ENCODE results near the gene MANEA. TPM values are rescaled to one million over a fixed set of nuclear protein-coding genes. Genes with fewer than 3 reads are reported as not detected.
"Not testable (repeated sequence)": the region's sequence is repeated elsewhere in the genome, so short reads cannot be mapped to it uniquely, and the experiment has no call there.

The MANEA gene
- total RNA-seq, 1 experiment from 2014 or later, result 9.1 TPM

GRCh38 chr6:95576218-95576997, 927 bp upstream of the MANEA start:
- no peak for DNase-seq
- H3K36me3 ChIP-seq, result no peaks in the 10 kb centered on the region; the same call in 1 of the 2 replicates
- H3K4me3 ChIP-seq, result peak overlapping the region; percentile 80
- H3K9me3 ChIP-seq, result no peaks in the 10 kb centered on the region
- no peaks in the 10 kb centered on the region for H3K27me3 ChIP-seq

DNA sequence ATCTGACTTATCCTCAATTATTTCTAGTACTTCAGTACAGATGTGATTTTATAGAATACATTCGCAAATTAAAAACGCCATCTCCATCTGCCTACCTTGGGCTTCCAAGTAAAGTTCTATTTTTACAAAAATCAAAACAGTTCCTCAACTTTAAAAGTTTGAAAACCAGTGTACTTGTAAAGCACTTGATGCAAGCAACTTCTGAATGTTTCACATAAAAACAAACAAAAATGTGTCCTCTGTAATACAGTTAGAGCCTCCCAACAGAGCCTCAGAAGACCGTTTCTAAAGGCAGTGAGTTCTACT, 384 bp upstream of the MANEA start:
- no peaks in the 10 kb centered on the region for H3K27me3 ChIP-seq
- H3K4me3 ChIP-seq, result peak overlapping the region; percentile 80
- DNase-seq, result no peak
- H3K9me3 ChIP-seq, result no peaks in the 10 kb centered on the region
- no peaks in the 10 kb centered on the region; the same call in 1 of the 2 replicates for H3K36me3 ChIP-seq

DNA sequence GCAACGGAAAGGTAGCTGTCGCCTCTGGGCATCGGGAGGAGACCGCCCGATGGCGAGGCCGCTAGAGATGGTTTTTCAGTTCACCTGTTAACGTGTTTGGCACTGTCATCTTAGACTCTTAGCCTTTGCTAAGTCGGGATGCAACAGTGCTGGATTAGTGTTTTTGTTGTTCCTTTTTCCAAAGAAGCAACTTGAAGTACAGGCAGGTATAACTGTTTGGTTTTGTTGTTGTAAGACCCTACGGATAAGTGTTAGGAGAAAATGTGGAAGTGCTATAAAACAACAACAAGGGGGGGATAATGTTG, 723 bp downstream of the MANEA start:
- Histone ChIP-seq H3K4me3 (peak overlapping the region; percentile 80), H3K27me3 (no peaks in the 10 kb centered on the region), H3K9me3 (no peaks in the 10 kb centered on the region), H3K36me3 (peaks cover 2% of the 10 kb centered on the region; the same call in 1 of the 2 replicates)
- no peak for DNase-seq

DNA sequence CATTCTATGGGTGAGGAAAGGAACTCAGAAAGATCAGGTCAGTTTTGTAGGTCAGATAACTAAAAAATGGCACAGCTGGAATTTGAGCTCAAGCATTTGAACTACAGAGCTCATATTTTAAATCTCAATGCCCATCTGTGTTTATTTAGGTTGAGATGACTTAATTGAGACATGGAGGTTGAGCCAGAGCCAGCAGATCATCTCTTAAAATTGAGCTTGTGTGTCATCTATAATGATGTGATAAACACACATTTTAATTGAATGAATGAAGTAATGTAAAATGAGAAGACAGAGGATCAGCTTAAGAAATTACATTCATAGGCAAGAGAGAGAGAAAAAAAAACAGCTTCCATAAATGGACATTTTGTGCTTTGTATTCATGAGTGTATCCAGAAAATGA, 3.7 kb downstream of the MANEA start:
- peak; percentile 17 for DNase-seq
- H3K27me3 ChIP-seq, result no peaks in the 10 kb centered on the region
- H3K9me3 ChIP-seq, result peaks cover 3% of the 10 kb centered on the region; the same call in 1 of the 2 replicates
- H3K4me3 ChIP-seq, result no peak overlapping the region
- peaks cover 2% of the 10 kb centered on the region; the same call in 1 of the 2 replicates for H3K36me3 ChIP-seq

DNA sequence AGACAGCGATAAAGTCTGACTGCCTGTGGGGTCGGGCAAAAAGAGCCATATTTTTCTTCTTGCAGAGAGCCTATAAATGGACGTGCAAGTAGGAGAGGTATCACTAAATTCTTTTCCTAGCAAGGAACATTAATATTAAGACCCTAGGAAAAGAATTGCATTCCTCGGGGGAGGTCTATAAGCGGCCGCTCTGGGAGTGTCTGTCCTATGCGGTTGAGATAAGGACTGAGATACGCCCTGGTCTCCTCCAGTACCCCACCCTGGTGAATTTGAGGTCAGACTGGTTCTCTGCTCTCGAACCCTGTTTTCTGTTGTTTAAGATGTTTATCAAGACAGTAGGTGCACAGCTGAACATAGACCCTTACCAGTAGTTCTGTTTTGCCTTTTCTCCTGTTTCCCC, 6.9 kb downstream of the MANEA start:
- H3K27me3 ChIP-seq, H3K9me3 ChIP-seq, DNase-seq, H3K36me3 ChIP-seq, H3K4me3 ChIP-seq: not testable (repeated sequence)

DNA sequence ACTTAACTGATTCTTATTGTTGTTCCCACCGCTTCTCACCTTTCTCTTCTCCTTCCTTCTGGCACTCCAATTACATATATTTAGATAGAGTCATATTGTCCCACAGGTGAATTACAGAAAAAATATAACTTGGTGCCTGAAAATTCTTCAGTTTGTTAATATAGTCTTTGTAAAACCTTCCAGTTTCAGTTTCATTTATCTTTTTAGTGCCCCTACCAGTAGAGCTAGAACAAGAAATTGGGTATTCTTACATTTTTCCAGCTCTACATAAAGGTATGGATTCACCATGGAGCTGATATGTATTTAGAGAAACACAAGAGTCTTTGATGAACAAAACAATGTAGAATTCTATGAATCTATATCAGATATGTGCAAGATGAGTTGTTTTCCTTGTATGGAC, 10.7 kb downstream of the MANEA start:
- no peak for DNase-seq
- H3K36me3 ChIP-seq, result peaks cover 4% of the 10 kb centered on the region; the same call in 1 of the 2 replicates
- no peaks in the 10 kb centered on the region for H3K27me3 ChIP-seq
- peaks cover 9% of the 10 kb centered on the region for H3K9me3 ChIP-seq
- H3K4me3 ChIP-seq, result no peak overlapping the region

DNA sequence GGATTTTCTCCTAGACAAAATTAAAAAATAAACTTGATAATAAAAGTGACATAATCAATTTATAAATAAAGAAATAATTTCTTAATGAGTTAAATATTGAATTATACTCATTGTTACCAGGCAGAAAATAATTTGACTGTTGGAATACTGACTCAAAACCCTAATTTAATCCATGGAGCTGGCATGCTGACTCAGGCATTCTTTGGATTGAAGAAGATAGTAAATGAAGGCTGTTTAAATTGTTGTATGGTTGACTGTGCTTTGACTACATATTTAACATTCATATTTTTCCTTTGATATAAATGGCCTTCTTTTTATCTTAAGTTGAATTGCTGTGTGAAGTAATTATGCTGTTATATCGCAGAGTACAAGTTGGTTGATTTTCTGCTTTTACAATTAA, 11.7 kb downstream of the MANEA start:
- no peak for DNase-seq
- Histone ChIP-seq H3K36me3 (peaks cover 4% of the 10 kb centered on the region; the same call in 1 of the 2 replicates), H3K4me3 (no peak overlapping the region), H3K9me3 (peaks cover 6% of the 10 kb centered on the region), H3K27me3 (no peaks in the 10 kb centered on the region)

GRCh38 chr6:95589826-95590570, 12.7 kb downstream of the MANEA start:
- H3K36me3 ChIP-seq, result peaks cover 4% of the 10 kb centered on the region; the same call in 1 of the 2 replicates
- H3K9me3 ChIP-seq, result peaks cover 6% of the 10 kb centered on the region; the same call in 1 of the 2 replicates
- H3K27me3 ChIP-seq, result no peaks in the 10 kb centered on the region
- DNase-seq, result no peak
- H3K4me3 ChIP-seq, result no peak overlapping the region

DNA sequence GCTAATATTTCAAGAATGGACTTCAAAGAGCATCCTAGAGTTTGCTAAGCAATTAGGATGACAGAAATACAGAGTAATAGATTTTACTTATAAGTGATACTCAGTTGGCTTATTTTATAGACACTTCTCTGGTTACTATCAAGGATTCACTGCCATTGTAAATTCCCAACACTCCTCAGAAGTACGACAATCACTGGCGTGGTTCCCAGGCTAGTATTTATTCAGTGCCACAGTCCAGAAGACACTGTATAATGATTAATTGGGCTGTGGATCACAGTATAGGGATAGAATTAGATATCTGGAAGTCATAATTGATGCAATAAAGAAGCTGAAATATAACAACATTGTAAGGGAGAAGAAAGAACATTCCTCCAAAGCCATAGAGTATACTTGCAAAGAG, 15.7 kb downstream of the MANEA start:
- DNase-seq, result peak; percentile 28
- Histone ChIP-seq H3K27me3 (no peaks in the 10 kb centered on the region), H3K36me3 (no peaks in the 10 kb centered on the region), H3K4me3 (no peak overlapping the region), H3K9me3 (peaks cover 6% of the 10 kb centered on the region; the same call in 1 of the 2 replicates)

DNA sequence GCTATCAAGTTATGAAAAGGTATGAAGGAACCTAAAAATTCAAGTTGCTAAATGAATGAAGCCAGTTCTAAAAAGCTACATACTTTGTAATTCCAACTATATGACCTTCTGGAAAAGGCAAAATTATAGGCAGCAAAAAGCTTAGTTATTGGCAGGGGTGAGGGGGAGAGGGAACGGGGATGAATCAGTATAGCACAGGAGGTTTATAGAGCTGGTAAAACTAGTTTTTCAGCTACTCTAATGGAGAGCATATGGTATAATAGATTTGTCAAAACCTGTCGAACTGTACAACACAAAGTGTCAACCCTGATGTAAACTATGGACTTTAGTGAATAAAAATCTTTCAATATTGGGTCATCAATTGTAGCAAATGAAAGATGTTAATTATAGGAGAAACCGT, 18.7 kb downstream of the MANEA start:
- Histone ChIP-seq H3K9me3 (peaks cover 6% of the 10 kb centered on the region; the same call in 1 of the 2 replicates), H3K4me3 (no peak overlapping the region), H3K36me3 (no peaks in the 10 kb centered on the region), H3K27me3 (no peaks in the 10 kb centered on the region)
- DNase-seq, result no peak

- Histone ChIP-seq H3K27me3 (no peaks in the 10 kb centered on the region), H3K9me3 (no peaks in the 10 kb centered on the region), H3K4me3 (no peak overlapping the region), H3K36me3 (no peaks in the 10 kb centered on the region)
- DNase-seq, result no peak
Observed at GRCh38 chr6:95599706-95600105, 22.4 kb downstream of the MANEA start.

DNA sequence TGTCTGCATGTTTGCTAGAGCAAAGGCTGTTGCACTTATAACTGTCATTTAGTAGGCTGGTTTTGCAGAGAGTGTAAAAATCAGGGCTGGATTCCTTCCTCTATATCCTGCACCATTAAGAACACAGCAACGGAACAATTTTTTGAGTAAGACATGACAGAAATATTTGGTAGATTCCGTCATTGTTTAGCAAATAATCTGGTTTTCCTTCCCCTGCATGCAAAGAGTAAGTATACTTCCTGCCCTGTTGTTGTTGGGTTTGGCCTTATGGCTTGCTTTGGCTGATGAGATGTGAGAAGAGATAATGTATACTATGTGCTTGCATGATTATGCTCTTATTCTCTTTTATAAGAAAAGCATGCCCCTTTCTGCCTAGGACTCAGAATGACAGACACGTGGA, 23.8 kb downstream of the MANEA start:
- Histone ChIP-seq H3K27me3 (no peaks in the 10 kb centered on the region), H3K36me3 (no peaks in the 10 kb centered on the region), H3K4me3 (no peak overlapping the region), H3K9me3 (no peaks in the 10 kb centered on the region)
- DNase-seq, result no peak

GRCh38 chr6:95614094-95614493, 36.8 kb downstream of the MANEA start:
- H3K4me3 ChIP-seq, result no peak overlapping the region
- no peaks in the 10 kb centered on the region for H3K36me3 ChIP-seq
- DNase-seq, result no peak
- H3K27me3 ChIP-seq, result no peaks in the 10 kb centered on the region
- H3K9me3 ChIP-seq, result no peaks in the 10 kb centered on the region

DNA sequence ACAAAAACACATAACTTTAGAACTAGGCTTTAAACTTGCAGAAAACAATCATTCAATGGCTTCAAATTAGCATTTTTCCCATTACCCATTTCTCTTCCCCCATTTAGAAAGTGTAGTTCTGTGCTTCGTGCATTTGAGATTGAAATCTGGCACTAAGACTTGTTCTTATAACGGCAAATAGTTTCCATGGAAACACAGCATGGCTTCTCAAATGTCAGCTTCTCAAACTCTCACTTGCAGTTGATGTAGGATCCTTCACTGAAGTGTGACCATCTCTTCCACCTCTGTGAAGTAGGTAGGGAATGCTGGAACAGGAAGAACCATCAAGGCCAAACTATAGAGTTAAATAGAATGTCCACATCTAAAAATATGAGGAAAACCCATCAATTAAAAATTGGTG, 52.2 kb downstream of the MANEA start:
- Histone ChIP-seq H3K4me3 (no peak overlapping the region), H3K9me3 (no peaks in the 10 kb centered on the region), H3K27me3 (no peaks in the 10 kb centered on the region), H3K36me3 (no peaks in the 10 kb centered on the region)
- no peak for DNase-seq

GRCh38 chr6:95636552-95637431, 59.5 kb downstream of the MANEA start:
- Histone ChIP-seq H3K36me3 (no peaks in the 10 kb centered on the region), H3K4me3 (no peak overlapping the region), H3K9me3 (no peaks in the 10 kb centered on the region), H3K27me3 (no peaks in the 10 kb centered on the region)
- no peak for DNase-seq

DNA sequence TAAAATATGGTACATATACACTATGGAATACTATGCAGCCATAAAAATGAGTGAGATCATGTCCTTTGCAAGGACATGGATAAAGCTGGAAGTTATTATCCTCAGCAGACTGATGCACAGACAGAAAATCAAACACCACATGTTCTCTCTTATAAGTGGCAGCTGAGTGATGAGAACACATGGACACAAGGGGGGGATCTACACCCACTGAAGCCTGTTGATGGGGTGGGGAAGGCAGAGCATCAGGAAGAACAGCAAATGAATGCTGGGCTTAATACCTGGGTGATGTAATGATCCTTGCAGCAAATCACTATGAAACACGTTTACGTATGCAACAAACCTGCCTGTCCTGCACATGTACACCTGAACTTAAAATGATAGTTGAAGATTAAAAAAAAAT, 71.3 kb downstream of the MANEA start:
- no peaks in the 10 kb centered on the region for H3K27me3 ChIP-seq
- H3K4me3 ChIP-seq, result no peak overlapping the region
- H3K9me3 ChIP-seq, result no peaks in the 10 kb centered on the region
- H3K36me3 ChIP-seq, result no peaks in the 10 kb centered on the region
- DNase-seq, result no peak

GRCh38 chr6:95649451-95649850, 72.1 kb downstream of the MANEA start:
- H3K27me3 ChIP-seq, result no peaks in the 10 kb centered on the region
- H3K9me3 ChIP-seq, result no peaks in the 10 kb centered on the region
- DNase-seq, result no peak
- no peak overlapping the region for H3K4me3 ChIP-seq
- H3K36me3 ChIP-seq, result no peaks in the 10 kb centered on the region
